Measurements from ENCODE around the gene ADAP1. TPM values are rescaled to one million over a fixed set of nuclear protein-coding genes. Genes with fewer than 3 reads are reported as not detected.

The ADAP1 gene
- total RNA-seq, 1 donor from 2014 or later, result 0.30 TPM

- no peak overlapping the region for H3K9ac ChIP-seq
- H3K4me2 ChIP-seq, result no peak overlapping the region
- H3K4me3 Mint-ChIP-seq, result no peak overlapping the region
- no peaks in the 10 kb centered on the region for H3K36me3 Mint-ChIP-seq
- no peaks in the 10 kb centered on the region for H4K20me1 ChIP-seq (ENCODE audit: low read depth)
- H3K27ac Mint-ChIP-seq, result no peak overlapping the region
- no peak overlapping the region for H3K4me3 ChIP-seq
- H3K36me3 ChIP-seq, result no peaks in the 10 kb centered on the region
- H3K79me2 ChIP-seq (ENCODE audit: low read depth), result no peaks in the 10 kb centered on the region
- H3F3A ChIP-seq (ENCODE audit: low read depth), result no peaks in the 10 kb centered on the region
- TF ChIP-seq CTCF (IDR thresholded peaks at IDR 0.05) (no peak), EZH2 (IDR thresholded peaks at IDR 0.05) (no peak), EZH2phosphoT487 (IDR thresholded peaks at IDR 0.05) (no peak)
- peaks cover 4% of the 10 kb centered on the region for H3K4me1 Mint-ChIP-seq
- no peaks in the 10 kb centered on the region for H3K9me3 ChIP-seq (ENCODE audit: low read depth)
- H3K4me1 ChIP-seq, result no peaks in the 10 kb centered on the region
- peaks cover 6% of the 10 kb centered on the region for H3K9me3 Mint-ChIP-seq
- DNase-seq (ENCODE audit: low spot score), result no peak
- no peaks in the 10 kb centered on the region for H3K27me3 Mint-ChIP-seq (ENCODE audit: insufficient read depth, low read depth)
- H2AFZ ChIP-seq (replicated peaks), result no peak overlapping the region
- H3K27me3 ChIP-seq, result peaks cover 5% of the 10 kb centered on the region
- H3K27ac ChIP-seq, result no peak overlapping the region
Measured at GRCh38 chr7:935164-935873, 19.2 kb downstream of the ADAP1 start.

GRCh38 chr7:934469-935163 is 19.9 kb downstream of the ADAP1 start:
- no peak for TF ChIP-seq EZH2phosphoT487 (IDR thresholded peaks at IDR 0.05)
- TF ChIP-seq EZH2 (IDR thresholded peaks at IDR 0.05), result no peak
- no peak for TF ChIP-seq CTCF (IDR thresholded peaks at IDR 0.05)
- Histone ChIP-seq H3K9me3 (ENCODE audit: low read depth) (no peaks in the 10 kb centered on the region), H2AFZ (replicated peaks) (no peak overlapping the region), H4K20me1 (ENCODE audit: low read depth) (no peaks in the 10 kb centered on the region), H3K4me3 (no peak overlapping the region), H3K27ac (no peak overlapping the region), H3K9ac (no peak overlapping the region), H3F3A (ENCODE audit: low read depth) (no peaks in the 10 kb centered on the region), H3K79me2 (ENCODE audit: low read depth) (no peaks in the 10 kb centered on the region), H3K27me3 (no peaks in the 10 kb centered on the region), H3K4me1 (no peaks in the 10 kb centered on the region), H3K4me2 (no peak overlapping the region), H3K36me3 (no peaks in the 10 kb centered on the region)
- H3K36me3 Mint-ChIP-seq, result no peaks in the 10 kb centered on the region
- no peak for DNase-seq (ENCODE audit: low spot score)
- no peaks in the 10 kb centered on the region for H3K9me3 Mint-ChIP-seq
- H3K27me3 Mint-ChIP-seq (ENCODE audit: insufficient read depth, low read depth), result no peaks in the 10 kb centered on the region
- H3K4me1 Mint-ChIP-seq, result peaks cover 4% of the 10 kb centered on the region
- no peak overlapping the region for H3K4me3 Mint-ChIP-seq
- no peak overlapping the region for H3K27ac Mint-ChIP-seq

- no peak overlapping the region for H3K4me2 ChIP-seq
- H3K27me3 Mint-ChIP-seq (ENCODE audit: insufficient read depth, low read depth), result peaks cover 6% of the 10 kb centered on the region
- H2AFZ ChIP-seq (replicated peaks), result no peak overlapping the region
- no peaks in the 10 kb centered on the region for H3K9me3 Mint-ChIP-seq
- H3K27ac ChIP-seq, result no peak overlapping the region
- no peaks in the 10 kb centered on the region for H3K79me2 ChIP-seq (ENCODE audit: low read depth)
- H3K27me3 ChIP-seq, result no peaks in the 10 kb centered on the region
- H3K36me3 Mint-ChIP-seq, result no peaks in the 10 kb centered on the region
- H3K4me1 ChIP-seq, result no peaks in the 10 kb centered on the region
- no peak for TF ChIP-seq EZH2 (IDR thresholded peaks at IDR 0.05)
- TF ChIP-seq CTCF (IDR thresholded peaks at IDR 0.05), result no peak
- H4K20me1 ChIP-seq (ENCODE audit: low read depth), result no peaks in the 10 kb centered on the region
- H3K4me3 Mint-ChIP-seq, result no peak overlapping the region
- H3F3A ChIP-seq (ENCODE audit: low read depth), result no peaks in the 10 kb centered on the region
- H3K36me3 ChIP-seq, result no peaks in the 10 kb centered on the region
- peaks cover 4% of the 10 kb centered on the region for H3K4me1 Mint-ChIP-seq
- no peak overlapping the region for H3K4me3 ChIP-seq
- no peaks in the 10 kb centered on the region for H3K9me3 ChIP-seq (ENCODE audit: low read depth)
- no peak overlapping the region for H3K27ac Mint-ChIP-seq
- no peak for DNase-seq (ENCODE audit: low spot score)
- no peak overlapping the region for H3K9ac ChIP-seq
Measured at GRCh38 chr7:932651-932975, 21.9 kb downstream of the ADAP1 start.
